ENCODE measurements around the gene UROC1. TPM values are rescaled to one million over a fixed set of nuclear protein-coding genes. Genes with fewer than 3 reads are reported as not detected.

Gene UROC1
- total and polyA plus RNA-seq, 9 of the 15 experiments (the other 6 are each of a cell fraction or from before 2014, with no cell fraction given): not detected

GRCh38 chr3:126450744-126451143, 66.8 kb downstream of the UROC1 start:
- 90% methylated on average over 2 of the region's 3 CpGs for WGBS (ENCODE audit: insufficient coverage, low coverage, missing lambda C conversion rate)
- Histone ChIP-seq H3K9me3 (replicated peaks; ENCODE audit: control insufficient read depth, insufficient read depth, low read depth, low read length) (no peaks in the 10 kb centered on the region), H2AFZ (ENCODE audit: low read depth, low read length) (no peak overlapping the region), H3K4me2 (ENCODE audit: insufficient read depth, low read length) (no peak overlapping the region), H3K9ac (ENCODE audit: insufficient read depth in 1 of 2, low read depth in 2 of 2, low read length in 2 of 2) (no peak overlapping the region), H3K27me3 (ENCODE audit: control insufficient read depth in 2 of 2, insufficient read depth in 2 of 2, low read length in 2 of 2) (no peaks in the 10 kb centered on the region; a peak in 1 of 5 replicates), H3K27ac (ENCODE audit: extremely low read depth, low read depth, low read length) (no peak overlapping the region), H3K79me2 (ENCODE audit: control insufficient read depth, insufficient read depth, low read length) (no peaks in the 10 kb centered on the region; the same call in 2 of the 3 replicates), H3K4me1 (replicated peaks in 1 of 2; ENCODE audit: control insufficient read depth in 2 of 2, insufficient read depth in 2 of 2, low read length in 2 of 2) (no peaks in the 10 kb centered on the region), H4K20me1 (replicated peaks; ENCODE audit: control insufficient read depth, insufficient read depth, low read length) (no peaks in the 10 kb centered on the region), H3K4me3 (no peak overlapping the region), H3K36me3 (ENCODE audit: control insufficient read depth, insufficient read depth, low read length) (peaks cover 42% of the 10 kb centered on the region; the same call in 2 of the 3 replicates), H3K9me1 (ENCODE audit: control insufficient read depth, insufficient read depth, low read length) (no peaks in the 10 kb centered on the region)
- intact Hi-C loops (cut with micrococcal nuclease) (no loop called here), in situ Hi-C loops (cut with MboI) (no loop called here)
- ChIA-PET CTCF (ENCODE audit: low intra/inter-chr PET ratio) (no interaction called here), POLR2A (interaction anchor here (0.6 to 1.6 kb wide), 2 partner anchors 9 to 22 kb away, joined by 3 to 4 read pairs; no protein-coding TSS in a partner anchor)
- BruUV-seq (replicated peaks): no TSS peak
- no peak for ATAC-seq
- TF ChIP-seq POLR2G (IDR thresholded peaks at IDR 0.05; ENCODE audit: low read depth, low read length) (peak; percentile 40), CHAMP1 (IDR thresholded peaks at IDR 0.05) (no peak)
- no peak for DNase-seq (ENCODE audit: extremely low read depth in 1 of 4, low spot score in 3 of 4)
- no peak for FAIRE-seq

GRCh38 chr3:126450219-126450618, 67.4 kb downstream of the UROC1 start:
- no peak overlapping the region for H3K9ac ChIP-seq (ENCODE audit: insufficient read depth in 1 of 2, low read depth in 2 of 2, low read length in 2 of 2)
- no peaks in the 10 kb centered on the region; the same call in 2 of the 3 replicates for H3K79me2 ChIP-seq (ENCODE audit: control insufficient read depth, insufficient read depth, low read length)
- WGBS (ENCODE audit: insufficient coverage, low coverage, missing lambda C conversion rate): 67% methylated on average over 5 of the region's 9 CpGs
- no peak for FAIRE-seq
- in situ Hi-C loops (cut with MboI) (no loop called here), intact Hi-C loops (cut with micrococcal nuclease) (no loop called here)
- H3K4me1 ChIP-seq (replicated peaks in 1 of 2; ENCODE audit: control insufficient read depth in 2 of 2, insufficient read depth in 2 of 2, low read length in 2 of 2): no peaks in the 10 kb centered on the region
- no peak overlapping the region for H3K4me3 ChIP-seq
- BruUV-seq (replicated peaks): no TSS peak
- no peaks in the 10 kb centered on the region; a peak in 1 of 5 replicates for H3K27me3 ChIP-seq (ENCODE audit: control insufficient read depth in 2 of 2, insufficient read depth in 2 of 2, low read length in 2 of 2)
- CTCF ChIA-PET (ENCODE audit: low intra/inter-chr PET ratio): no interaction called here
- H3K36me3 ChIP-seq (ENCODE audit: control insufficient read depth, insufficient read depth, low read length): peaks cover 40% of the 10 kb centered on the region; the same call in 2 of the 3 replicates
- H4K20me1 ChIP-seq (replicated peaks; ENCODE audit: control insufficient read depth, insufficient read depth, low read length): no peaks in the 10 kb centered on the region
- POLR2A ChIA-PET: interaction anchor here (0.6 kb wide), 2 partner anchors 8 to 25 kb away, joined by 3 read pairs; no protein-coding TSS in a partner anchor
- no peaks in the 10 kb centered on the region for H3K9me3 ChIP-seq (replicated peaks; ENCODE audit: control insufficient read depth, insufficient read depth, low read depth, low read length)
- no peak overlapping the region for H3K27ac ChIP-seq (ENCODE audit: extremely low read depth, low read depth, low read length)
- no peak for DNase-seq (ENCODE audit: extremely low read depth in 1 of 4, low spot score in 3 of 4)
- no peak overlapping the region for H3K4me2 ChIP-seq (ENCODE audit: insufficient read depth, low read length)
- no peaks in the 10 kb centered on the region for H3K9me1 ChIP-seq (ENCODE audit: control insufficient read depth, insufficient read depth, low read length)
- no peak for ATAC-seq
- no peak overlapping the region for H2AFZ ChIP-seq (ENCODE audit: low read depth, low read length)
- TF ChIP-seq HINFP (tag; conservative IDR thresholded peaks at IDR 0.05; ENCODE audit: low read depth): no peak
- no peak for TF ChIP-seq PKNOX1 (IDR thresholded peaks at IDR 0.05)
- no peak for TF ChIP-seq ZNF644 (tag; IDR thresholded peaks at IDR 0.05; ENCODE audit: low read depth)
- TF ChIP-seq NR4A1 (CRISPR knock-in tag; IDR thresholded peaks at IDR 0.05): no peak
- no peak for TF ChIP-seq NR4A1 (tag; IDR thresholded peaks at IDR 0.05)
- no peak for TF ChIP-seq ZNF134 (CRISPR knock-in tag; conservative IDR thresholded peaks at IDR 0.05)
- TF ChIP-seq CREB3 (tag; conservative IDR thresholded peaks at IDR 0.05; ENCODE audit: low read depth): no peak
- no peak for TF ChIP-seq ZNF212 (CRISPR knock-in tag; IDR thresholded peaks at IDR 0.05)
